Measurements from ENCODE around the gene DSC1. TPM values are rescaled to one million over a fixed set of nuclear protein-coding genes. Genes with fewer than 3 reads are reported as not detected.

DSC1 gene
- total RNA-seq, 2 donors from 2014 or later, result not detected

Other genes with a start within 250 kb of the DSC1 start
- under 1 TPM; 0.32 to 0.43 TPM for gene DSC3, start 120.1 kb downstream of the DSC1 start, total RNA-seq
- gene DSC2, start 60.4 kb downstream of the DSC1 start, total RNA-seq, result 1 to 10 TPM; 2.6 to 4.2 TPM
- not detected for gene DSG1, start 155.3 kb upstream of the DSC1 start, total RNA-seq
- gene DSG4, start 213.9 kb upstream of the DSC1 start, total RNA-seq, result not detected